Measurements from ENCODE around the gene EHMT2. TPM values are rescaled to one million over a fixed set of nuclear protein-coding genes. Genes with fewer than 3 reads are reported as not detected.
"Not testable (repeated sequence)": the region's sequence is repeated elsewhere in the genome, so short reads cannot be mapped to it uniquely, and the experiment has no call there.

Gene EHMT2
- polyA plus RNA-seq, 3 donors = 67.9 to 74.0 (median 68.5) TPM

DNA sequence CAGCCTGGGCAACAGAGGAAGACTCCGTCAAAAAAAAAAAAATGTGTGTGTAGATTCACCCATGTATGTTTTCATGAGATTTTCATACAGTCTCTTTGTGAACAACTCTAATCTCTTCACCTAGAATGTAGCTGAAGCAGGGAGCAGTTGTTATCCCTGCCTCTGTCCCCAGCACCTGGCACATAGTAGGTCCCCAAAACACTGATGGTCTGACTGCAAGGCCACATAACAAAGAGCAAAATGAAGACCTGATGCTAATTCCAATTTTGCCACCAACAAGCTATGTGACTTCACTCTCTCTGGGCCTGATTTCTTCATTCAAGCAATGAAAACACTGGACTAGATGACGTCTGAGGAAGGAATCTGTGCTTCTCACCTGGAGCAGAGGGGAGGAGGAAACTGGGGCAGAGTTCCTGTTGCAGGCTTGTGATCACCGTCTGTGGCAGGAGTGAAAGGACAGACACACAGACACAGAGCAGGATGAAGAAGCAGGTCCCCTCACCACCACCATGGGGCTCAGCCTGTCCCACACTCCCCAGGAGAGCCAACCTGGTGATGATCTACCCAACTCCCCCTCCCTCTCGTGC lies 23.3 kb downstream of the EHMT2 start:
- DNase-seq (ENCODE audit: low read depth in 3 of 3, low spot score in 2 of 3) = no peak

DNA sequence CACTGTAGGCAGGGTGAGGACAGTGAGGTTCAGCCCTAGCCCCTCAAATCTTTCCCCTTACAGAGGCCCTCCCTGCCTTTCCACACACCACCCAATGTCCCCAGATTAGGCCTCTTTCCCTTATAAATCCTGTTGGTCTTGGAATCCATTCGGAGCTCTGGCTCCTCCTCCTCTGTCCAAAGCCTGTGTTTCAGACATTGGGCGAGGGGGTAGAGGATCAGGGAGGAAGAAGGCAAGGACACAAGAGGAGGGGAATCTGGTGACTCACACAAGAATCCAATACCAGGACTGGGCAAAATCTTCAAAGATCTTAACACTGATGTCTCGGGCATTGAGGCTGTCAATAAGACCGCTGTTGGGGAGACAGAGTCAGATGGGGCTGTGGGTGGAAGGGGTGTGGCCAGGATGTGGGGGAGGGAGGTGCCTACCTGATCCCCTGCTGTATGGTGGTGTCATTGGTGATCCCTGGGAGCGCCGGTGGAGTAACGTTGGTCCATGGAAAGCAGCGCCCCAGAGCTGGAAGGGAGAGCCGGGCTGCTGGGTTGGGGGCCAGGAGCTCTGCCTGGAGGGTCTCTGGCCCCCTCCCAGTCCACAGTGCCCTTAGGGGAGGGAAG lies 26.3 kb downstream of the EHMT2 start:
- no peak for DNase-seq (ENCODE audit: low read depth in 3 of 3, low spot score in 2 of 3)

DNA sequence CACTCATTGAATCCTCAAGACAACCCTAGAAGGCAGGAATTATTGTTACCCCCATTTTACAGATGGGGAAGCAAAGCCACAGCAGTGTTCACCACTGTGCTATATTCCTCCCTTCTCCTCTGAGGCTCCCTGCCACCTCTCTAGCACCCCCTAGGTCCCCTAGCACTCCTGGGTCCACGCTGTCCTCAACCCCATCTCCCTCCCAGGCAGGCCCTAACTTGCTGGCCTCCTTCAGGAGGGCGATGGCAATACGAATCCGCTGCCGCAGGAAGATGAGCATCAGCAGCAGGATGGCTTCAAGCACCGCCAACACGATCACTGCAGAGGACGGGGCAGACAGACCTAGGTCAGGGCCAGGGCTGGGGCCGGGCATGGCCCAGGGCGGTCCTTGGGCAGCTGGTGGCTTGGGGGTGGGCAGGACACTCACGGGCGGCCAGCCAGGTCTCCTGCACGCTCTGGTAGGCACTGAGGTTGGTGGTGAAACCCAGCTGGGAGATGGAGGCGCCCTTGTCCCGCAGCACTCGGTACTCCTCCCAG lies 27.0 kb downstream of the EHMT2 start:
- DNase-seq (ENCODE audit: low read depth in 3 of 3, low spot score in 2 of 3) = no peak

DNA sequence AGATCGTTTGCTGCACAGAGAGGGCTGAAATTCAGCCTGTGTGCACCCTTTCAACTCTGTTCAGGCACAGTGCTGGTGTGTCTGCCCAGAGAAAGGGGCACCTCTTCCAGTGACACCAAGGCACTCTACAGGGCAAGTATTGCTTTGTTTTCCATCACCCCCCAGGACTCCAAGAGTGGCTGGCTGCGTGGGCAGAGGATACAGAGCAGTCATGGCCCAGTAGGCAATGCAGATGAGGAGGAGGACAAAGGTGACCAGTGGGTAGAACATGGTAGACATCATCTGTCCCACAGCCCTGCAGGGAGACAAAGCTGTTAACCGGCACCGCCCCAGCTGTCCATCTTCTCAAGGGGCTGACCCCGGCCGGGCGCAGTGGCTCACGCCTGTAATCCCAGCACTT lies 28.2 kb downstream of the EHMT2 start:
- no peak for DNase-seq (ENCODE audit: low read depth in 3 of 3, low spot score in 2 of 3)

DNA sequence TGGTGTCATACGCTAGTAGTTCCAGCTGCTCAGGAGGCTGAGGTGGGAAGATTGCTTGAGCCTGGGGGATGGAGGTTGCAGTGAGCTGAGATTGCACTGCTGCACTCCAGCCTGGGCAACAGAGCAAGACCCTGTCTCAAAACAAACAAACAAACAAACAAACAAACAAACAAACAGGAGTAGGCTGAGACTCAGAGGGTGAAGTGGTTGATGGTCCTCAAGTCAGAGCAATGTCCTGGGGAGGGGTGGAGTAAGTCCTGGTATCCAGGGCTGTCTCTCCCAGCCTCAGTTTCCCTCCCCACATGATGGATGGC lies 28.9 kb downstream of the EHMT2 start:
- DNase-seq (ENCODE audit: low read depth in 3 of 3, low spot score in 2 of 3) = not testable (repeated sequence)

DNA sequence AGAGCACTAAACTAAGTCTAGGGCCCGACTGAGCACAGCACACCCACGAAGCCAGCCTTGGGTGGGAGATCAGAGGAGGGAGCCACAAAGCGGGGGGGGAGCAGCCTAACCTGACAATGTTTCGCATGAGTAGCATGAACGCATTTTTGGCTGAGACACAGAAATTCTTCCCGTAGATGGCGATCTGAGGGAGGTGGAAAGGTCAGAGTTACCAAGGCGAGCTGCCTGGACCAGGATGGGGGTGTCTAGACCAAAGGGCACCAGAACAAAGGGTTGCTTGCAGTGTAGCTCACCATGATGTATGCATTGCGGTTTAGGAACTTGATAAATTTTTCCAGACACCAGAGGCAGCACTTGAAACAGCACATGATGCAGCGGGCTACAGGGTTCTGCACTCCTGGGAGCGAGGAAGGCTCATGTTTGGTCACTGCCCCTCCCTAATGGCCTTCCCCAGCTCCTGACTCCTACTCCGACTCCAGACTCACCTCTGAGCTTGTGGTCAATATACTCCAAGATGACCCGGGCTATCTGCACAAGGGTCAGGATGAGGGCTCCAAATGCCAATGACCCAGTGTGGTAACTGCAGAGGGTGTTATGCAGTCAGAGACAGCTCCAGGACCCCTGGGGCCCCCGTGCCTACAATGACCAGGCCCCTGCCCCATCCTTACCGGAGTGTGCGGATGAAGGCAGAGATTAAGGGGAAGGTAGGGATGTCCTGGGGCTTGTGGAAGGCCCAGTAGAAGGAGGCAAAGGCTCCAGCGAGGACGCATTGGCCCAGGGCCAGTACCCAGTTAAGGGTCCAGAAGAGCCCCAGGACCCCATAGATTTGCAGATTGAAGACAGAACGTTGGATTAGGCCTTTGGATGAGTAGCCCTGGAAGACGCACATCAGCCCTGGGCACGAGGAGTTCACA lies 32.0 kb downstream of the EHMT2 start:
- DNase-seq (ENCODE audit: low read depth in 3 of 3, low spot score in 2 of 3) = no peak

DNA sequence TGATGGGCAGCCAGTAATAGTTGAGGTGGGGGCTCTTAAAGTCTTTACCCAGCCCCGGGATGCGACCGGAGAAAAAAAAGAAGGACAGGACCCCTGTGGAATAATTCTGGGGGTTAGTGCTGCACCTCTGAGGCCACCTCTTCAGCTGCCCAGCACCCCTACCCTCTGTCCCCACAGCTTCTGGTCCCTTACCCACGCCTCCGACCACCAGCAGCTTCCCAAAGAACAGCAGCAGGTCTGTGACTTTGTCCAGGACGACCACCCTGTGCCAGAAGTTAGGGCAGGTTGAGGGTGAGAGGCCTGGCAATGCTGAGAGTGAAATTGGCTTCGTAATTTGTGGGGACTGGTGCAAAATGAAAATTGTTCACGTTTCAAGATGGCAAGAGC lies 32.7 kb downstream of the EHMT2 start:
- no peak for DNase-seq (ENCODE audit: low read depth in 3 of 3, low spot score in 2 of 3)

DNA sequence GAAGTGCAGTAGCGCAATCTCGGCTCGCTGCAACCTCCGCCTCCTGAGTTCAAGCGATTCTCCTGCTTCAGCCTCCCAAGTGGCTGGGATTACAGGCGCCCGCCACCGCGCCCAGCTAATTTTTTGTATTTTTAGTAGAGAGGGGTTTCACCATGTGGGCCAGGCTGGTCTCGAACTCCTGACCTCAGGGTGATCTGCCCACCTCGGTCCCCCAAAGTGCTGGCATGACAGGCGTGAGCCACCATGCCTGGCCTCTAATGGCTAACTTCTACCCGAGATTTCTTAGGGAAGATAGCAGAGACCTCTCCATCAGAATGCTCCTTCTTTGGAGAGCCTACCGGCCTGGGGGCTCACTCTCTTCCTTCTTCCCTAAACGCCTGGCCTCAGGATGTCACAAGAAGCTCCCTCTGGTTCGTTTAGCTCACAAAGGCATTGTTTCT lies 33.4 kb downstream of the EHMT2 start:
- not testable (repeated sequence) for DNase-seq (ENCODE audit: low read depth in 3 of 3, low spot score in 2 of 3)

DNA sequence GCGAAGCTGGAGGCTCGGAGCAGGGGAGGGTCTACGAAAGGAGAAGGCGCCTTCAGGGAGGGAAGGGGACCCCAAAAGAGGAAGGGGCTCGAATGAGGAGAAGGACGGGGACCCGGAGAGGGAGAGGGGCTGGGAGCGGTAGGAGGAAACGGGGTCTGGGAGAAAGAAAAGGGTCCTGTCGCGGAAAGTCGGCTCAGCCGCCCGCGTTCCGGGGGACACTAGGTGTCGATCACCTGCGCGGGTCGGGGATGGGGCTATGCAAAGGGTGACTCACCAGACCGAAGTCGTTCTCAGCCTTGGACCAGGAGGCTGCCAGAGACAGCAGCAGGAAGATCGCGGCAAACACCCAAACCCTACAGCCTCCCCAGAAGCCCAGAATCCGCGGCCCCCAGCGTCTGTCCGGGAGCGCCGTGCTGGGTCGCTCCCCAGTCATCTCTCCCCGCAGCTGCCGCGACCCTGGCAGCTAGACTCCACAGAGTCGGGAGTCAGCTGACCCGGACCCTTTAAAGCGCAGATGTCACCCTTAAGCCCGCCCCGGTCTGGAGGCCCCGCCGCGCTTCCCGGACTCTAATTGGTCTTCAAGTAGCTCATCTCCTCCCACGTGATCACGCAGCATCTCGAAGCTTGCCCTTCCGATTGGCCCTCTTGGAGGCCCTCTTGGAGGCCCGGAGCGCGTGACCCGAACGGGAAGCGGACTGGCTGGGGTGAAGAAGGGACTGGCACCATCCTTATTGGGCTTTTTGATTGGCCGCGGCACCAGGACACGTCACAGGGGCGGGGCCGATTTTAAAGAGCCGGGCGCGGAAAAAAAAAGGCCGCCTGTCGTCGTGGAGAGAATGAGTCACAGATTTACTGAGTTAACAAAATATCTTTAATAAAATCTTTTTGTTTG lies 34.9 kb downstream of the EHMT2 start, which contains the start of gene NEU1:
Gene NEU1 (minus strand): TSS at position 478 of the 892 bp plus-strand sequence. CDS start 45 bp downstream, at position 433.
- DNase-seq (ENCODE audit: low read depth in 3 of 3, low spot score in 2 of 3) = peak; percentile 97 to 99 (median 98)

DNA sequence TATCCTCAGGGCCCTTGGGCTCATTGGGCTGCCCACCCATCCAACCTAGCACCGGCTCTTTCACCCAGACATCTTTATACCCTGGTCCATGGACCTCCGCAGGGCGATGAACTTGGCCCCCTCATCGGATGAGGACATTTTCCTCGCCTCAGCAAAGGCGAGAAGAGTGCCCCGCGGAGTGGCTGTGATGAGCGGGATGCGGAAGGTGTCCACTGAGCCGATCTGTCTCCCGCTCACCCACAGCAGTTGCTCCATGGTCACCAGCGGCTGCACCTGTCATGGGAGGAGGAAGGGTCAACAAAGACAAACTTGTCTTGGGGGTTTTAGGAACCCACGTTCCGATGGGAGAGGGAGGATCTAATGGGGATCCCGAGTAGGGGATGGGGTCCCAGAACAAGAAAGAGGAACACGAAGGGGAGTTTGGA lies 35.6 kb downstream of the EHMT2 start:
- no peak for DNase-seq (ENCODE audit: low read depth in 3 of 3, low spot score in 2 of 3)

DNA sequence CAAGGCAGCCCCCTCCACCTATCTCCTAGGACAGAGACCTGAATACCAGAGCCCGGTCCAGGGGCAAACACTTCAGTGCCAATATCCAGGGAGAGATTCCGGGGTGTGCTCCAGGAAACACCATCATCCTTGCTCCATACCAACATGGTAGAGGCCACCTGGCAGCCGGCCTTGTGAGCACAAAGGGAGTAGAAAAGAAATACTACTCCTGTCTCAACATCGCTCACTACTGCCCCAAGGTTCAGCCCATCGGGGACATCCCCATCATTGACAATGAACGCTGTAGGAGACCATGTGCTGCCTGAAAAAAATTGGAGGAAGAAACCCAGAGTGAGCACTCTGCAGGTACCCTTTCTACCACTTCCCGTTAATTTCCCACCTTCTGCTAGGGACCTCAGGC lies 36.3 kb downstream of the EHMT2 start:
- DNase-seq (ENCODE audit: low read depth in 3 of 3, low spot score in 2 of 3) = no peak

DNA sequence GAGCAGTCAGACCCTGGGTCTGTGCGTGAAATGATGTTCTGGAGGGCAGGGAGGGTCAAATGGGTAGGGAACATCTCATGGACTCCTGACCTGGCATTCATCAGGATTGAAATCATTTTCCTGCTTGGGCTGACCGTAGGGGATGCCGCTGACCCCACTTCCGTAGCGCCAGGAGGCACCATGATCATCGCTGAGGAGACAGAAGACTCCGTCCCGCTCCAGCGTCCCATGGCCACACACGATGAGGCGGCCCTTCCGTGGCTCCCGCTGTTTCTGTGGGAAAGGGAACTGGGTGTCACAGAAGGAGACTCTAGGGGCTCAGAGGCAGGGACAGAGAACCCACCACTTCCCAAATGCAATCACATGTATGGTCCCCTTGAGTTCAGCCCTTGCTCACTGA lies 37.1 kb downstream of the EHMT2 start:
- no peak for DNase-seq (ENCODE audit: low read depth in 3 of 3, low spot score in 2 of 3)

DNA sequence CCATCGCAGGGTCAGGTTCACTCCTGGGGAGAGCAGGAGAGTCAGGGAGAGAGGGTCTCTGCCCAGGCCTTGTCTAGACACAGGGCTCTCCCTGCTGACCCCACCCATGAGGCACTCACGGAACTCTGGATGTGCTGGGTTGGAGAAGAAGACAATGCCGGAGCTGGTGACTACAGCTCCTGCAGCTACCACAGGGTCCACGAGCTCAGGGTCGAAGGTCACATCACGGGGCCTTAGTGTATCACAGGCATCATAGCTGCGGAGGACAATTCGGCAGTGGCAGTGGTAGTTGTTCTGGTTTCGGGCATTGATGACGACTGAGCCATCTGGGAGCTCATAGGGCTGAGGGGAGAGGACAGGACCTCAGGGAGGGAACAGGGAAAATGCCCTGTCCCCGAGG lies 37.6 kb downstream of the EHMT2 start:
- DNase-seq (ENCODE audit: low read depth in 3 of 3, low spot score in 2 of 3) = no peak

DNA sequence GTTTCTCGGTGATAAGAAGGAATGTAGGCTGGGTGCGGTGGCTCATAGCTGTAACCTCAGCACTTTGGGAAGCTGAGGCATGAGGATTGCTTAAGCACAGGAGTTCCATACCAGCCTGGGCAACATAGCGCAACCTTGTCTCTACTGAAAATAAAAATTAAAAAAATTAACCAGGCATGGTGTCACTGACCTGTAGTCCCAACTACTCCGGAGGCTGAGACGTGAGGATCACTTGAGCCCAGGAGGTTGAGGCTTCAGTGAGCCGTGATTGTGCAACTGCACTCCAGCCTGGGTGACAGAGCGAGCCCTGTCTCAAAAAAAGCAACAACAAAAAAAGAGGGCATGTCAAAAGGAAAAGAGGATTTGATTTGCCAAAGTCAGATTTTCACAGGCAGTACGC lies 38.8 kb downstream of the EHMT2 start:
- DNase-seq (ENCODE audit: low read depth in 3 of 3, low spot score in 2 of 3) = no peak

DNA sequence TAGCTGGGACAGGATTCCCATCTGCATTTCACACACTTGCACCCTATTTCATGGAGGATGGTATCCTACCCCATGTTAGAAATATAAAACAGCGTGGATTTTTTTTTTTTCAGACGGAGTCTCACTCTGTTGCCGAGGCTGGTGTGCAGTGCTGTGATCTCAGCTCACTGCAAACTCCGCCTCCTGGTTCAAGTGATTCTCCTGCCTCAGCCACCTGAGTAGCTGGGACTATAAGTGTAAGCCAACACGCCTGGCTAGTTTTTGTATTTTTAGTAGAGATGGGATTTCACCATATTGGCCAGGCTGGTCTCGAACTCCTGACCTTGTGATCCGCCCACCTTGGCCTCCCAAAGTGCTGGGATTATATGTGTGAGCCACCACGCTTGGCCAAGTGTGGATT lies 39.7 kb downstream of the EHMT2 start:
- DNase-seq (ENCODE audit: low read depth in 3 of 3, low spot score in 2 of 3) = not testable (repeated sequence)

DNA sequence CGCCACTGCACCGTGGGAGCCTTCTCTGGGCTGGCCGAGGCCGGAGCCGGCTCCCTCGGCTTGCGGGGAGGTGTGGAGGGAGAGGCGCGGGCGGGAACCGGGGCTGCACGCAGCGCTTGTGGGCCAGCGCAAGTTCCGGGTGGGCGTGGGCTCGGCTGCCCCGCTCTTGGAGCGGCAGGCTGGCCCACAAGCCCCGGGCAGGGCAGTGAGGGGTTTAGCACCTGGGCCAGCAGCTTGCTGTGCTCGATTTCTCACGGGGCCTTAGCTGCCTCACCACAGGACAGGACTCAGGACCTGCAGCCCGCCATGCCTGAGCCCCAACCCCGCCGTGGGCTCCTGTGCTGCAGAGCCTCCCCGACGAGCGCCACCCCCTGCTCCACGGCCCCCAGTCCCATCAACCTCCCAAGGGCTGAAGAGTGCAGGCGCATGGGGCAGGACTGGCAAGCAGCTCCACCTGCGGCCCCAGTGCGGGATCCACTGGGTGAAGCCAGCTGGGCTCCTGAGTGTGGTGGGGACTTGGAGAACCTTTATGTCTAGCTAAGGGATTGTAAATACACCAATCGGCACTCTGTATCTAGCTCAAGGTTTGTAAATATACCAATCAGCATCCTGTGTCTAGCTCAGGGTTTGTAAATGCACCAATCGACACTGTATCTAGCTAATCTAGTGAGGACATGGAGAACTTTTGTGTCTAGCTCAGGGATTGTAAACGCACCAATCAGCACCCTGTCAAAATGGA lies 45.3 kb downstream of the EHMT2 start:
- DNase-seq (ENCODE audit: low read depth in 3 of 3, low spot score in 2 of 3) = not testable (repeated sequence)

DNA sequence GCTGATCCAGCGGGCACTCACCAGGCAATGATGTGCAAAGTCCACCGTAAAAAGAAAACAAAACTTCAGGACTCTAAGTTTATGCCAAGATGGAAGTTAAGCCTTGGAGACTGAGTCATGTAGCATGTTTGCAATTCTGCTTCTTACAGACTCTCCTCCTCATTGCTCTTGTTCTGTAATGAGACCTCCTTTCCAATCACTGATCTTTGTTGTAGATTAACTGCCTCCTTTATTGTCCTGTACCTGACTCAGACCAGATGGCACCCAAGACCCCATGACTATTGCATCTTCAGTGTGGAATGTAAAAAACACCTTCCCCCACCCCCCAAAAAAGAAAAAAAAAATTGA lies 46.0 kb downstream of the EHMT2 start:
- DNase-seq (ENCODE audit: low read depth in 3 of 3, low spot score in 2 of 3) = no peak

DNA sequence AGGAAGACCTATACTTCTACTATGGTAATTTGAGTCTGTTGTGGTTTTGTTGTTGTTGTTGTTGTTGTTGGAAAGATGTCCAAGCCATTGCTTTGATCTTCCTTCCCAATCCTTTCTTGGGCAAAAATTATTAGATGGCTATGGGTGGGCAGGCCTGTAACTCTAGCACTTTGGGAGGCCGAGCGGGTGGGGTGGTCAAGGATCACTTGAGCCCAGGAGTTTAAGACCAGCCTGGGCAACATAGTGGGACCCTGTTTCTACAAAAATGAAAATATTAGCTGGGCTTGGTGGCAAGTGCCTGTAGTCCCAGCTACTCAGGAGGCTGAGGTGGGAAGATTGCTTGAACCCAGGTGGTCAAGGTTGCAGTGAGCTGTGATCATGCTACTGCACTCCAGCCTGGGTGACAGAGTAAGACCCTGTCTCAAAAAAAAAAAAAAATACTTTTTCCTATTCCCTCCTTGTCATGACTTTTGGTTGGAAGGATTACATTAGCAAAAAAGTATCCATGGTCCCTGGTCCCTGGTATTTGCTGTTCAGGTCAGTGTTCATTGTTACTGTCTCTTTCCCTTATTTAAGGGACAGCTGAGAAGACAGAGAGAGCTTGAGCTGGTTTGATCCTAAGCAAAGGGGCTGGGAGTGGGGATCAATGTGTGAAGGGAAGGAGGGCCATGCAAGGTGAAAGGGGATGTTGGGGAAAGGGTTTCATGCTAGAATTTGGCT lies 46.6 kb downstream of the EHMT2 start:
- DNase-seq (ENCODE audit: low read depth in 3 of 3, low spot score in 2 of 3) = no peak

DNA sequence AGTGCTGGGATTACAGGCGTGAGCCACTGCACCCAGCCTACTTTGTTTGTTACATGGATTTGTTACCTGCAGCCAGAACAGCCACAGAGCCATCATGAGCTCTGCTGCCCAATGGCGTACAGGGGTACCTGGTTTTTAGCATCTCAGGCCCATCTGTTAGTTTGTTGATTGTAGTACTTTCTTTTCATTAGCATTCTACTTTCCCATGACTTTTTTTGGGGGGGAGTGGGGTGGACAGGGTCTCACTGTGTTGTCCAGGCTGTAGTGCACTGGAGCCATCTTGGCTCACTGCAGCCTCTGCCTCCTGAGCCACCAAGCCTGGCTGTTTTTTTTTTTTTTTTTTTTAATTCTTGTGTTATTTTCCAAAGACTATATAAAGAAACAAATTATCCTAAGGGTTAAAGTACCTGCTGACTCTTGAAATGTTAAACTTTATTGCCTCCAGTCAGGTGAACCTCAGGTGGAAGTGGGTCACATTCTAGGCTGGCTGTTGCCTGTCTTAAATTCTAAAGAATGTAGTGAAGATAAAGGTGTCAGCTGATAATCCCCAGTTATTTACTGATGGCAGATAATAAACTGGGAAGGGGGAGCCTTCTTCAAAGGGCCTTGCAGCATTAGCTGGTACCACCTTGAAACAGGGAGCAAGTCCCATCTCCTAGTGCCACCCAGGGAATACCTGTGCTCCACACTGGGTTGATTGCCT lies 50.1 kb downstream of the EHMT2 start:
- DNase-seq (ENCODE audit: low read depth in 3 of 3, low spot score in 2 of 3) = no peak
